Smooth muscle cell of the umbilical artery (primary cell): ENCODE results near the gene CACNA1C. TPM values are rescaled to one million over a fixed set of nuclear protein-coding genes. Genes with fewer than 3 reads are reported as not detected.

ENCODE experiments used
- total RNA-seq: library from RNA; depleted of rRNA; stranded (reverse); fragments of >200 nt; gene quantifications from 2 replicates; pipeline ENCODE4 v1.2.3, GENCODE V29; 2014

Gene CACNA1C
- 1.5 and 2.5 TPM in 2 replicates for total RNA-seq

DNA sequence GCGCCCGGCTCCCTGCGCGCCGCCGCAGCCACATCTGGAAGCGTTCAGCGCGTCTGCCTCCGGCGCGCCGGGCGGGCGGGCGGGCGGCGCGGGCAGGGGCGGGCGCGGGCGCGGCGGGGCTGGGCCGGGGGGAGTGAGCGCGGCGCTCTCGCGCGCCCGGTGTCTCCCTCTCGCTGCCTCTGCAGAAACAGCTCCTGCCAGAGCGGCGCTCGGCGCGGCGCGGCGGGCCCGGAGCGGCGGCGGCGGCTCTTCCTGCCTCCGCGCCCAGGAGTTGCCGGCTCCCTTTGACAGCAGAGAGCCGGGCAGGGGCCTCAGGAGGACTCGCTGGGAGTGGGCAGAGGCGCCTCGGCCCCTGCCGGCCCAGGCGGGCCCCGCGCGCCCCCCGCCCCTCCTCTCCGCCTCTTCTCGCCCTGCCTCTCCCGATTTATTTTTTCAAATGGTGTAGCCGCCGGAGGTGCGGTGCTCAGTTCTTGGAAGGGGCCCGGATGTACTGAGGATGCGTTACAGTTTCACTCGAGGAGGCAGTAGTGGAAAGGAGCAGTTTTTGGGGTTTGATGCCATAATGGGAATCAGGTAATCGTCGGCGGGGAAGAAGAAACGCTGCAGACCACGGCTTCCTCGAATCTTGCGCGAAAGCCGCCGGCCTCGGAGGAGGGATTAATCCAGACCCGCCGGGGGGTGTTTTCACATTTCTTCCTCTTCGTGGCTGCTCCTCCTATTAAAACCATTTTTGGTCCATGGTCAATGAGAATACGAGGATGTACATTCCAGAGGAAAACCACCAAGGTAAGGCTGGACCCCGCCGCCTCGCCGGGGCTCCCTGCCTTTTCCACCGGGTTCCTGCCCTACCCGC is at the start of gene CACNA1C:
TSS of gene CACNA1C (plus strand) at position 162 of the 853 bp plus-strand sequence. CDS start at position 738, 576 bp downstream.

DNA sequence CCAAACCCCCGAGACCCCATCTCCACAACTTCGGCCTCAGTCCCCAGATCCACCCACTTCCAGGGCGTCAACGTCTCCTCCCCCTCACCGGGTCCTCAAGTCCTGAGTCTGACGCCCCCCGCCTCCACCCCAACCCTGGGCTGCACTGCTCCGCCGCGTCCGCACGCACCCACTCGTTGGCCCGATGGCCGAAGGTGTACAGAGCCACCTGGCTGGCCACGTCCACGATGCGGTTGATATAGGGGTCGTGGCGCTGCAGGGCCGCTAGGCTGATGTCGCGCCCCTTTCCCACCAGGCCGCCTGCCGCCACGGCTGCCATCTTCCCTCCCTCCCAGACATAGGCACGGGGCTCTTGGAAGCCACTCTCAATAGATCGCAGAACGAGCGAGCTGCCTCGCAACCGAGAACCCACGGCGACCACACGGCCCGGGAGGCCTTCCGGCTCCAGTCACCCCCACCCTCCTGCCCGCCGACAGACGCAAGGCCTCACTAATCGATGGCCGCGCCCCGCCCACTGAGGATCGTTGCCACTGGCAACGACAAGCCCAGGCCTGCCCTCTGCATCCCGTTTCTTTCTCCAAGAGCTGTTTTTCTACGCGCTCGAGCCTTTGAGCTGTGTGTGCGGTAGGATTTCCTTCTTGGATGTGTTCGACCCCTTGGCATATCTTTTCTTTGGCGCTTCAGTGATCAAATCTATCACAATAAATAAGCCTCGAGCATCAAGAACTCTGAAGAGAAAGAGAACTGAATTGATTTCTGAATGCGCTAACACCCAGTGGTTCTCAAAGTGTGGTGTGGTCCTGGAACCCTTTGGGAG is 48.5 kb upstream of the CACNA1C start, which contains the start of gene DCP1B:
TSS of gene DCP1B (minus strand) at position 345 of the 817 bp plus-strand sequence. CDS start at position 319, 26 bp downstream.

Other genes with a start within 250 kb of the CACNA1C start
- not detected in 2 replicates for gene LRTM2, start 232.4 kb upstream of the CACNA1C start, total RNA-seq
- gene CACNA2D4, start 134.3 kb upstream of the CACNA1C start, total RNA-seq, result not detected in 2 replicates
- gene DCP1B, start 48.5 kb upstream of the CACNA1C start, total RNA-seq, result 9.8 and 12.8 TPM in 2 replicates